SHP77 treated with DMSO at 0.1 percent for 48 hours (cell line): ENCODE data around the gene CCDC177.

Source experiments
- DNase-seq: peaks from one replicate; lab custom pipeline; 2025; lab: John Stamatoyannopoulos, UW

Gene CCDC177

DNA sequence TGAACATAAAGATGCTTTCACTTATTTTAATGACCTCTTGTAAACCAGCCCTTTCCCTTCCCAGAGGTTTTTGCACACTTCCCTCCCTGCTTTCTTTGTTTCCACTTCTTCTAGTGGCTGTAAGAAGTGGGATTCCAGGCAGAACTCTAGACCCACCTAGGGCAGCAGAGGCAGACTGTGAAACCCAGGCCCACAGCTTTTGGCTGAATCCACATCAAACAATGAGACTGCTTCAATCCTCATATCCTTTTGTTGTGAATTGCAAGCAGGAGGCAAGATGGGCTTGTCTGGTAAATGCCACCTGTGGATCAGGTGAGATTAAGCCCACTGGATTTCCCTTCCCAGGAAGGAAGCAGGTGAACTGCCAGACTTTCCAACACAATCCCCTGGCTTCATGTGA lies 12.8 kb downstream of the CCDC177 start:
- DNase-seq, result no peak

DNA sequence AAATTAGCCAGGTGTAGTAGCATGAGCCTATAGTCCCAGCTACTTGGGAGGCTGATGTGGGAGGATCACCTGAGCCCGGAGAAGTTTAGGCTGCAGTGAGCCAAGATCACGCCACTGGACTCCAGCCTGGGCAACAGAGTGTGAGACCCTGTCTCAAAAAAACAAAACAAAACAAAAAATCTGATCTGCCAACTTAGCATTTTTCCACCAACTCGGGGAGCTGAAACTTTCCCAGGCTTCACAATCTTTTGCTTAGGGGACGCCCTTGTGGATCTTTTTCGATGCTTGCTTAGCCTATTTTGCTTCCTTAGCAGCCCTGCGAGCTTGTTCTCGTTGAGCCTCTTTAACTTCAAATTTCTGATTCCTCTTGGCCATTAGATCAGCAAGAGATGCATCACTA lies 13.8 kb downstream of the CCDC177 start:
- DNase-seq, result no peak

DNA sequence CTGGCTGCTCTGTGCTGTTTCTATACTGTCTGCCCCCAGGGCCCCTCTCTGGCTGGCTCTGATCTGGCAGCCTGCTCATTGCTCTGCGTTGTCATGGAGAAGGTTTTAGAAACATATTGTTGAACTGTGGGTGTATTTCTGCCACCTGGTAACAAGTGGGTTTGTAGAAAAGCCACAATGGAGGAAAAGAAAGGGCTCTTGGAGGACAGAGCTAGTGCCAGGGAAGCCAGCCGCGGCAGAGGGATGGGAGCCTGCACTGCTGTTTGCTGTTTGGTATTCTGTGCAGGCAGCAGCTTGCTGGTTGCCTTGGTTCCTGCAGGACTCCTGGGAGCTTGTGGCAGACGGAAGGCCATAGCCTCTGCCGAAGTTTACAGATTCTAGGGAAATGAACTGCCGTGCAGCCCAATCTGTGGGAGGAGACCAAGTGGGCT lies 15.1 kb downstream of the CCDC177 start:
- DNase-seq, result no peak

DNA sequence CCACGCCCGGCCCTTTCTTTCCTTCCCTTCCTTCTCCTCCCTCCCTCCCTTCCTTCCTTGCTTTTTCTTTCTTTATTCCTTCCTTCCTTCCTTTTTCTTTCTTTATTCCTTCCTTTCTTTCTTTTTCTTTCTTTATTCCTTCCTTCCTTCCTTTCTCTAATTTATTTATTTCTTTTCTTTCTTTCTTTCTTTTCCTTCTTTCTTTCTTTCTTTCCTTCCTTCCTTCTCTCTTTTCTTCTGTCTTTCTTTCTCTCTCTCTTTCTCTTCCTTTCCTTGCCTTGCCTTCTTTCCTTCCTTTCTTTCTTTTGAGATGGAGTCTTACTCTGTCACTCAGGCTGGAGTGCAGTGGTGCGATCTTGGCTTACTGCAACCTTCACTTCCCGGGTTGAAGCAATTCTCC lies 15.9 kb downstream of the CCDC177 start:
- no peak for DNase-seq

DNA sequence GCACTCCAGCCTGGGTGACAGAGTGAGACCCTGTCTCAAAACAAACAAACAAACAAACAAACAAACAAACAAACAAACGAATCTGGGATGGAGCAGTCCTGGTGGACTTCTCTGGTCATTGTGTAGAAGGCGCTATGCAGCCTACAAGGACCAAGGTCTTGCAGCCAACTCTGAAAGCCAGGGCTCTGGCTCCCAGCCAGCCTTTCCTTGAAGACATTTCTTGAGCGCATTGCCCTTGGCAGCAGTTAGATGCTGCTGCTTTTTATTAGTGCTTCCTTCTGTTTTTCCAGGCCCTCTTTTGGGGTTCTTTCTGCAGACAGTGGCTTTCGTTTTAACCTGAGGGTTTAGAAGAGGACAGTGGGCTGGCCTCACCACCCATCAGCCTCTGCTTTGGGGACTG lies 20.2 kb downstream of the CCDC177 start:
- DNase-seq, result no peak

DNA sequence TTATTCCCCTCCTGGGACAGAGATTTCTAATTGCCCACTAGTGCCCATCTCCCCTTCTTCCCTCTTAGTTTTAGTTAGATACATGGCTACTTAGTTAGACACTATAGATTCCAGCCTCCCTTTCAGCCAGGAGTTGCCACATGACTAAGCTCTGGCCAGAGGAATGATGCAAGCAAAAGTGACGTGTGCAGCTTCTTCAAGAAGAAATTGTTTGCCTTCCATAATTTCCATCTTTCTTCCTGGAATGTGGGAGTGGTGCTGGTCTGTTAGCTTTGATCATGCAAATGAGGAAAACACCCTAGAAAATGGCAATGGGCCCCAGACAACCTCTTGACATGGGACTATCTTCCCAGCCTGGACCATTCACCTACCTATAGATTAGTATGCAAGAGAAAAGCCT lies 21.4 kb downstream of the CCDC177 start:
- DNase-seq, result no peak

DNA sequence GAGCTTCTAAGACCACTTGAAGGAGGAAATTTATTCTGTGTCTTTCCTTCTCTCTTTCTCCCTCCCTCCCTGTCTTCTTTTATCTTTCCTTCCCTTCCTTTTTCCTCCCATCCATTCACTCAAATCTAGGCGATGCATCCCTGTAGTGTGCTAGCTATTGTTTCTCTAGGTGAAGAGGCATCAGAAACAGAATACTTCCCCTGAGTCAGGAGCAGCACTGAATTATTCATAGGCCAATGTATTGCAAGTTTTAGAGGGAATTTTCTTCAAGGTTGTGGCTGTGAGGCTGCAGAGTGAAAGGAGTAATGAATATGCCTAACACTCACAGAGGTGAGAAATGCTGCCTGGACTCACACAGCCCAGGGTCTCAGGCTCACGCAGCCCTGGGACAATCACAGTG lies 23.2 kb downstream of the CCDC177 start:
- DNase-seq, result no peak

DNA sequence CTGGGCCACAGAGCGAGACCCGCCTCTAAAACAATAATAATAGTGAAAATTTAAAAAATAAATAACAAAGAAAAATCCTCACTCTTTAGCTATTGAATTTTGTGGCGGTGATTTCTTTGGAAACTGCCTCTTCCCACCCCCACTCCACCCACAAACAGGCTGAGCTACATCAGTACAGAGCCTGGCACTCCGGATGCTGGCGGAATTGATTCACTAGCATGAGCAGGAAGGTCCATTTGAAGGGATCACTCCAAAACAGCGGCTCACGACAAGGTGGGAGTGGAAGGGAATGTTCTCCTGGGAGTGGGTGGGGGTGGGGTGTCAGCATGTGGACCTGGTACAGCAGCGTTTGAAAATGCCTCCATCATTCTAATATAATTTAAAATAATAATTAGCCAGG lies 26.1 kb downstream of the CCDC177 start:
- no peak for DNase-seq

DNA sequence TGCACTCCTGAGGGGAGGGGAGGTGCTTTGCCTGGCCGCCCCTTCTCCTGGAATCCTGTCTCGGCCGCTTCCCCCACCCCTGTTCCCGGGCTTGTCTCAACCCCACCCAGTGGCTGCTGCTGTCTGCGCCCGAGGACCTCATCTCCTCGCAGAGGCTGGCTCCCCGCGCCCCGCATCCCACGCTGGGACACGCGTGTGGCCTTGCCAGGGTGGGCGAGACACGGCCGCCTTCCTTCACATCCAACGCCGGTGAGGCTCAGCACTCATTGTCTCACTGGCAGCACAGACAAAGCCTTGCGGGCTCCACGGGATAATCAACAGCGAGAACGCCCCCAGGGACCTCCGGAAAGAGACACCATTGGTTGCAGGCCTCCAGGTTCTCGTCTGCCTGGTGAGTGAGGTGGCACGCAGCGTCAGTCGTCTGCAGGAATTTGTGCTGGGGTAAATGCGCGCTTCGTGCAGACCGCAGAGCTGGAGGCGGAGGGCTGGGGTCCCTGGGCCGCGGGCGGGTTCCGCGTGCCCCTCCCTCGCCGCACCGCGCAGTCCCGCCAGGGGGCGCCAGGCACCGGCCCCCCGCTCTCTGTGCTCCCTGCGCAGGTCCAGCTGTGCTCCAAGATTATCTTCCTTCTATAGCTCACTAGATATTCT lies 26.8 kb downstream of the CCDC177 start:
- DNase-seq, result no peak

DNA sequence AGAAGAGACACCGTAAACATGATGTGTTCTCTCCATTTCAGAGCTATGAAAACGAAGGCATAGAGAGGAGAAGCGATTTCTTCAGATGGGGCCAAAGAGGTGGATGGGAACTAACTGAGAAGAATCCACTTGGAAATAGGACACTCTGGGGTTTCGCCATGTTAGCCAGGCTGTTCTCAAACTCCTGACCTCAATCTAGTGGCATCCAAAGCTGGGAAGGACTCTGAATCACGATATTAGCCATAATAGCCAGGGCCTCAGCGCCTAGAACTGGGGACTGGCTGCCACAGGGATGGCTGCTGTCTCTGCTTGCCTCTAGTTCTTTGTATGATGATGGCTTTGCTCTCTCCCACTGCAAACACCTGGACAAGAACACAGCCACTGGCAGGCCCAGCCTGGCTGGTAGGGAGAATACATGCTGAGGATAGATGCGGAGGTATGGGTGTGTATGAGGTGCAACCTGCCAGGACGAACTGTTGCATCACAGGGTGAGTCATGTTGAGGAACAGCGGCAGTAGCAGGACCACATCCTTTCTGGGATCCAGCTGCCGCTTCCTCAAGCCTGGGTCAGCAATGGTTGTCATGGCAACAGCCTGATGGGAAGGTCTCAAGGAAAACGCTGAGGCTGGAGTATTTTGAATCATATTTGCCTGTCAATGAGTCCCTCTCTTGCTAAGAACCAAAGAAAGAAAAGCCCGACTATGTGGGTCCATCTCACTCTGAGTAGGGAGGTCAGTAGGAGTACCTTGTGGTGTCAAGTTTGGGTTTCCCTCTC lies 31.1 kb downstream of the CCDC177 start:
- no peak for DNase-seq

DNA sequence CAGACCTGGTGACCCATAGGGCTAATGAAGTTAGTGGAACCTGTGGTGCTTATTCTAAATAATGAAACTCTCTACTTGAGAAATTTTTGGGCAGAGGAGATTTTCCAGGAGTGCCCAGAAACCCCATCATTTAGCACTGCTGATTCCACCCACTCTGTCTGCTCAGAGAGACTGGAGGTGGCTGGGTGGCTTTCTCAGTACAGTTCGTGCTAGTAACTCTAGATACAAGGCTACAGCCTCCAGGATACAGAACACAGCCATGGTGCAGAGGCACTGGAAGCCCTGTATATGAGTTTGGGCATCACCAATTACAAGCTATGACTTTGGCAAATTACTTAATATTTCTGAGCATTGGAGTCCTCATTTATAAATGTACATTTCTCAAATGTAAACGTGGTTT lies 32.4 kb downstream of the CCDC177 start:
- DNase-seq, result no peak

DNA sequence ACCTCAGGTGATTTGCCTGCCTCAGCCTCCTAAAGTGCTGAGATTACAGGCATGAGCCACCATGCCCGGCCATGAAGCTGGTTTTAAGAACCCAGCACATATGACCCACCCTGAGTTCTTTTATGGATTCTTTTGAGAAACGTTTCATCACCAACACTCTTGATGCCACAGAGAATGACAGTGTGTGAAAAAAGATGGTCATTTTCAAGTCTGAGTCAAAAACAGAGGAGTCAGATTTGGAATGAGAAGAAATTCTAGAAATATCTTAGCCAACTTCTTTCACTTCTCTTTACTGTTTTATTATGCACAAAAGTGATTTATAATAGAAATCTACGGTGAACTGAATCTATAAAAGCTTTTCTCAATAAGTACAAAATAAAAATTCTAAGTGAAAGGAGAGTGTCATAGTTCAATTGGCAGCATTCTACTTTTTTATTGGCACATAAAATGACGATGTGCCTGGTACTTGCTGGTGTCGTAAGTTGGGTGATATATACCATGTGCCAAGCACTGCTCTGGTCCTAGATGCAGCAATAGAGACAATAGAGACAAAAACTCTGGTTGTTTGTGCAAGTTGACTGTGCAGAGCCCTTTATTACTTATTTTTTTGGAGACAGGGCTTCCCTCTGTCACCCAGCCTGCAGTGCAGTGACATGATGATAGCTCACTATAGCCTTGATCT lies 33.9 kb downstream of the CCDC177 start:
- no peak for DNase-seq

DNA sequence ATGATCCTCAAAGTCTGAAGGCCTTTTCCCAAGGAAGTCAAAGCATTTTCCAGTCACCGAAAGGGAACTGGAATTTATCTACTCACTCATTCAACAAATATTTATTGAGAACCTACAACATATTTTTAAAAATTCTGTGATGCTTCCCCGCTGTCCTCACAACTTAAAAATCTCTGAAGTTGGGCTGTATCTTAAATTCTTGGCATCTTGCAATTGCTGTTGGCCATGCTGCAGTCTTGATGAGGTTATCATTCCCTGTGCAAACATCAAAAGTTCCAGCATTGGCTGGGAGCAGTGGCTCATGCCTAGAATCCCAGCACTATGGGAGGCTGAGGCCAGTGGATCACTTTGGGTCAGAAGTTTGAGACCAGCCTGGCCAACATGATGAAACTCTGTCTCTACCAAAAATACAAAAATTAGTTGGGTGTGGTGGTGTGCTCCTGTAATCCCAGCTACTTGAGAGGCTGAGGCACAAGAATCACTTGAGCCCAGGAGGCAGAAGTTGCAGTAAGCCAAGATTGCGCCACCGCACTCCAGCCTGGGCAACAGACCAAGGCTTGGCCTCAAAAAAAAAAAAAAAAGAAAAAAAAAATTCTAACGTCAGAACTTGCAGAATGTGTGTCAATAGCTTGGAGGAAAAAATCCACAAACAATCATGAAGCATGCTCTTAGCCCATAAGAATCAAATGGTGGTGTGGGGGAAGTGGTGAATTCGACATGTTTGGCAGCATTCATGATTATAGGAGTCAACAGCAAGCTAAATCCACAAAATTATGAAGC lies 34.9 kb downstream of the CCDC177 start:
- no peak for DNase-seq

DNA sequence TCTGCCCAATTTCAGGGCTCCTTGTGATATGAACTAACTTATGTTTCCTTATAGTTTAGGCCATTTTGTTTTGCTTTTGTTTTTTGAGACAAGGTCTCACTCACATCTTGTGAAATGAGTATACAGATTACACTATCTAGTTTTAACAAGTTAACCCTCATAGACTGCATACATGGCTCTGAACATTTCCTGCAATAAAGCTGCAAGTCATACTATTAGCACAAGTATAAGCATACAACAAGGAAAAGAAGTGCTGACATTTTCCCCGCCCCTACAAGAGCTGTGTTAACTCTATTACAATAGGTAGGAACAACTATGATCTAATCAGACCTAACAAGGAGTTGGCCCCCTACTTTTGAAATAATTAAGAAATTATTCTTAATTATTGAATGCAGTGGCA lies 35.9 kb downstream of the CCDC177 start:
- no peak for DNase-seq

DNA sequence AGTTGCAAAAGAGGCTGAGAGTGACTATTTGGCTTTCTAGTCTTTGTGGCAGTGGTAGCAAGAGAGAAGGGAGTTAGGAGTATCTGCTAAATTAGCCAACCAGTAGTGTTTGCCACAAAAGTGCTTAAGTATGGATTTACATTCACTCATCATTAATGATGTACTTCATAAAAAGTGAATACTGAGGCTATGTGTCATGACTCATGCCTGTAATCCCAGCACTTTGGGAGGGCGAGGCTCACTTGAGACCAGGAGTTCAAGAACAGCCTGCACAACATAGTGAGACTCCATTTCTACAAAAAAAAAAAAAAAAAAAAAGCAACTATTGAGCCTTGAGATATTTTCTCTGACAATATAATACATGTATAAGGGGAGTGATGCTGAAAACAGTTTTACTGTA lies 36.8 kb downstream of the CCDC177 start:
- DNase-seq, result no peak

DNA sequence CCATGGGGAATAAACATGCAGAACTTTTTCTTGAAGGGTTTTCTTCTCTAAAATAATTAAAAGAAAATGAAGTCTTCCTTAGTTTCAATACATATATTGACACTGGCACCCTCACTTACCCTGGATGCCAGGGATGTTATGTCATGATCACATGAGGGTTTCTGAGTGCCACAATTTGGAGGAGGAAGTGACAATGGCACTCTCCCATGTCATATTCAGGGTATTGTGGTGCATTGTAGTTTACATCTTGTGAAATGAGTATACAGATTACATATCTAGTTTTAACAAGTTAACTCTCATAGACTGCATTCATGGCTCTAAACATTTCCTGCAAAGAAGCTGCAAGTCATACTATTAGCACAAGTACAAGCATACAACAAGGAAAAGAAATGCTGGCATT lies 37.7 kb downstream of the CCDC177 start:
- no peak for DNase-seq

DNA sequence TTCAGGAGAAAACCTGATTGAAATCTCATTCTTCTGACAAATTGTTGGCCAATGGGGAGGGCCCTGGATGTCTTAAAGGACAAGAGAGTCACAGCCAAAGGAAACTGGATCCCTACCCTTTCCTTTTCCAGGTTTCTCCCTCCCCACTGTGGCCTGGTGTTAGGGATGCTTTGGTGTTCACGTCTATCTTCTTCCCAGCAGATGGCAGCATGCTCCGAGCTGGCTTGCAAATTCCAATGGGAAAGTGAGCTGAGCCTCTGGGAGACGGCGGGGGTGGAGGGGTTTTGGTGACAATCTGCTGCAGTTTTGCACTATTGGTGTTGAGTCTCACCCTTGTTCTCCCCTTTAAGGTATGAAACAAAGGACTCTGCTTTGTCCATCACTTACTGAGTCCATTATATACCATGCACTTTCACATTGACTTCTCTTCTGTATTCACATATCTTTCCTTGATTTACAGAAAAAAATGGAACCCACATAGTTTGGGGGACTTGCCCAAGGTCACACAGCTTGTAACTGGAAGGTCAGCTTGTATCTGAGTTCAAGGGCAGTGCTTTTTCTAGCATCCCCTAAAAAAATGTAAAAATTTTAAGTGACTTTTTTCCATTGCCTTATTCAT lies 39.3 kb downstream of the CCDC177 start:
- DNase-seq, result peak; percentile 5

DNA sequence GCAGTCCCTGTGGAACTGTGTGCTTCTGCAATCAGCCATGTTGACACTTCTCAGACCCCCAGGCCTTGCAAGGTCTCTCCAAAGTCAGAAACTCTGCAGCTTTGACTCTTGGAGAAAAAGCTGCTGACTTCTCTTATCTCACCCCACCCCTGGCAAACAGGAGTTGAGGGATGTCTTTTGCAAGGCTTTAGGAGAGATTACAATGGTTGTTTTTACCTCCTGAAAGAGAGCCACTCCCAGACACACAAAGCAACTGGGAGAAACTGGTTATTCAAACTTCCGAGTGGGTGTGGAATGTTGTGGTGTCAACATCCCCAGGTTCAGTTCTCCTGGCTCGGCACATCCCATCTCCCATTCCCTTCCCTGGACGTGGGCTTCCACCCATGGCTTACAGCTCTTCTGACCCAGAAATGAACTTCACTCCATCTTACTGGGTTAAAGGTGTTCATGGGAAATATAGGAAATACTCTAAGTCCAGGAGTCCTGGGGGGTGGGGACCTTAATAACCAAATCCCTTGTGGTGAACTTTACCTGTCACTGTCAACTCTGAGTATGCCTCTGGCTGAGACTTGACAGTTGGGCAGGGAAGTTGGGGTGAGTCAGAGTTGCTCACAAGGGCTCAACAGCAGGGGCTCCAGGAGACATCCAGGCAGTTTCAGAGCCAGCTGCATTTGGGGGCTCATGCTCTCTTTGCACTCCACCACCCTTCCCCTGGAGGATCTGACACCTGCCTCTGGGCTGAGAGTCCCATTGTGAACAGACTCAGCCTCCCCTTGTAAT lies 41.9 kb downstream of the CCDC177 start:
- no peak for DNase-seq

DNA sequence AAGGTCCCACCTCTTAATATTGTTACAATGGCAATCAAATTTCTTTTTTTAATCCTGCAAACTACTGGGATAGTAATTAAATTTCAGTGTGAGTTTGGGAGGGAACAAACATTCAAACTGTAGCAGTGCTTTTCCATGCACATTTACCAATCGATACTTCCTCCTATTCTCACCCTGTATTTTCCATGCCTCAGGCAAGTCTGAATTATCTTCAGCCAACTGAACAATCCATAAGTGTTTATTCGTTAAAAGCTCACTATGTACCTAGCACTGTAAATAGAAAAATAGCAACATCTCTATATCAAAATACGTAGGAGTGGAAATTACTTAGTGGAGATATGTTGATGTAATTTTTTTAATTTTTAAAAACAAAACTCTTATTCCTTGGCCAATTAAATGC lies 43.5 kb downstream of the CCDC177 start:
- no peak for DNase-seq

DNA sequence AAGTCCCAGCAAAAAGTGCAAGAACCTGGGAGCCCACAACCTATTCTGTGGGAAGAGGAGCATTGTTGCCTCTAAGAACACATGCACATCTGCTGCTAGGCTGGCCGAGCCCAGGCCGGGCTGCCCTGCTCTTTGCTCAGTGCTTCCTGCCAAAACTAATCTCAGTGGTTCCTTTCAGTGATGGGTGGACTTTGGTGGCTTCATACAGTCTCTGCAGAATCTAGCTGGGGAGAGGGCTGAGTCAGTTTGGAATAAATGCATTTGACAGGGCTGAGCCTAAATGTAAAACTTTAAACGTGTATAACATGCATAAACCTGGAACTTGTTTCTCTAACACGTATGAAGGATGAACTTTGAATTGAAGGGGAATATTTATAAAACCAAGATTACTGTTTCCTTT lies 44.6 kb downstream of the CCDC177 start:
- DNase-seq, result no peak

DNA sequence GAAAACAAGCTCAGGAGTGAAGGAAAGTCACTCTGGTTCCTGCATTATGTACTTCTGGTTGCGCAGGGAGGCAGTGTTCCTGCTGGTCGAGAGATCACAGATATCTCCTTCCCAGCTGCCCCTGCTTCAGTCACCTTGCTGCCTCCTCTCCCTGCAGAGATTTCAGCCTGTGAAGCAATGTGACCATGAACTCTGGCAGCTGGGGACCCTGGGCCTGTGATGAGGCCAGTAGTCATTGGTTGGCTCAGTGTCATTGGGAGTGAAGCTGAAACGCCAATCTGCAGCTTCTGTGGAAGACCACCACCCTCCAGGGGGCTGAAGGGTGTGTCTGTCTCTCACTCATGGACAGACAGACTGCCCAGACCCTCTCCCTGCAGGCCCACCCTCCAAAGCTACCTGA lies 45.1 kb downstream of the CCDC177 start:
- no peak for DNase-seq
